IMR-90 (cell line): ENCODE data around the gene PLCL2. TPM values are rescaled to one million over a fixed set of nuclear protein-coding genes. Genes with fewer than 3 reads are reported as not detected.

Experiments
- ATAC-seq: fragments of 200-7000 bp; cut with Tn5 transposase; 2 replicates; pipeline ENCODE4 v1.9.1; 2020; ENCODE audit warnings: low read depth, mild to moderate bottlenecking, moderate library complexity
- BruUV-seq: library from RNA; stranded (reverse); fragments of 400-500 nt; replicated peaks from 2 replicates; lab custom pipeline; 2021; lab: Mats Ljungman, UMichigan
- CTCF ChIA-PET: fragments of 300-600 bp; formaldehyde crosslinking; extraction: SDS; loops from one replicate; lab custom pipeline; 2021; ENCODE audit warnings: antibody characterized with exemption; lab: Yijun Ruan, JAX
- POLR2A ChIA-PET: fragments of 300-600 bp; sonication (Branson Sonifier 250); formaldehyde crosslinking; loops from one replicate; lab custom pipeline; 2022; ENCODE audit warnings: antibody characterized with exemption; ENCODE audit not compliant: unreplicated experiment; lab: Charles Lee
- DNase-seq: peaks from one replicate; pipeline ENCODE4 v3.0.0; 2013
- H2AFZ ChIP-seq: replicated peaks from 2 replicates; pipeline ENCODE3; 2013; ENCODE audit warnings: low read length, mild to moderate bottlenecking; ENCODE audit not compliant: poor library complexity
- H2AK5ac ChIP-seq: 2 replicates; pipeline ENCODE4 v1.6.1; 2013; ENCODE audit warnings: low read depth, low read length, inconsistent platforms
- H2AK9ac ChIP-seq: replicated peaks from 2 replicates; pipeline ENCODE3; 2013; ENCODE audit warnings: mild to moderate bottlenecking, low read depth, low read length, moderate library complexity; ENCODE audit not compliant: poor library complexity
- H2BK120ac ChIP-seq: 2 replicates; pipeline ENCODE4 v1.6.1; 2013; ENCODE audit warnings: low read depth, low read length, inconsistent platforms
- H2BK15ac ChIP-seq: 3 replicates; pipeline ENCODE4 v1.6.1; 2013; ENCODE audit warnings: low read depth, low read length, inconsistent platforms
- H2BK20ac ChIP-seq: 2 replicates; pipeline ENCODE4 v1.6.1; 2013; ENCODE audit warnings: low read depth, mild to moderate bottlenecking, inconsistent platforms, low read length, moderate library complexity
- H2BK5ac ChIP-seq: 2 replicates; pipeline ENCODE4 v1.6.1; 2013; ENCODE audit warnings: mild to moderate bottlenecking, low read depth, low read length, inconsistent platforms; ENCODE audit not compliant: poor library complexity, severe bottlenecking
- H3K14ac ChIP-seq: replicated peaks from 2 replicates; pipeline ENCODE4 v1.6.1; 2013; ENCODE audit warnings: low read depth, low read length, inconsistent platforms
- H3K18ac ChIP-seq: 2 replicates; pipeline ENCODE4 v1.6.1; 2013; ENCODE audit warnings: low read depth, low read length, control low read depth
- H3K23ac ChIP-seq: 2 replicates; pipeline ENCODE4 v1.6.1; 2013; ENCODE audit warnings: low read depth, low read length, inconsistent platforms
- H3K27ac ChIP-seq: 2 replicates; pipeline ENCODE4 v1.5.1; 2013; ENCODE audit warnings: mild to moderate bottlenecking, control low read depth, low read length; ENCODE audit not compliant: insufficient read depth
- H3K27me3 ChIP-seq: 2 replicates; pipeline ENCODE4 v1.6.1; 2013; ENCODE audit warnings: low read length; ENCODE audit not compliant: control insufficient read depth, insufficient read depth
- H3K36me3 ChIP-seq: 2 replicates; pipeline ENCODE4 v1.6.1; 2013; ENCODE audit warnings: low read length, mixed read lengths; ENCODE audit not compliant: control insufficient read depth, insufficient read depth
- H3K4ac ChIP-seq: 2 replicates; pipeline ENCODE4 v1.6.1; 2013; ENCODE audit warnings: low read depth, low read length, inconsistent platforms
- H3K4me1 ChIP-seq: 2 replicates; pipeline ENCODE4 v1.6.1; 2013; ENCODE audit warnings: low read length, mixed read lengths; ENCODE audit not compliant: control insufficient read depth, insufficient read depth
- H3K4me2 ChIP-seq: 2 replicates; pipeline ENCODE4 v1.6.1; 2013; ENCODE audit warnings: low read depth, mild to moderate bottlenecking, control low read depth, low read length, moderate library complexity
- H3K4me3 ChIP-seq: 2 replicates; pipeline ENCODE4 v1.5.1; 2013; ENCODE audit warnings: low read depth, mild to moderate bottlenecking, control low read depth, low read length, moderate library complexity; ENCODE audit not compliant: insufficient read depth
- H3K56ac ChIP-seq: 2 replicates; pipeline ENCODE4 v1.6.1; 2013; ENCODE audit warnings: low read length, inconsistent platforms; ENCODE audit not compliant: insufficient read depth; ENCODE audit errors: extremely low read depth
- H3K79me1 ChIP-seq, 2 experiments: 2 replicates each; pipeline ENCODE4 v1.6.1; 2013; ENCODE audit warnings: low read length in 2 of 2, inconsistent platforms in 1 of 2, low read depth in 1 of 2
- H3K9ac ChIP-seq: 2 replicates; pipeline ENCODE4 v1.6.1; 2013; ENCODE audit warnings: low read depth, low read length, control low read depth
- H3K9me1 ChIP-seq: 2 replicates; pipeline ENCODE4 v1.6.1; 2013; ENCODE audit warnings: low read length, inconsistent platforms; ENCODE audit not compliant: insufficient read depth
- H3K9me3 ChIP-seq: 2 replicates; pipeline ENCODE4 v1.6.1; 2013; ENCODE audit warnings: low read length; ENCODE audit not compliant: control insufficient read depth, insufficient read depth
- H4K20me1 ChIP-seq: 2 replicates; pipeline ENCODE4 v1.6.1; 2013; ENCODE audit warnings: low read length, inconsistent platforms; ENCODE audit not compliant: insufficient read depth
- H4K5ac ChIP-seq: 2 replicates; pipeline ENCODE4 v1.6.1; 2013; ENCODE audit warnings: mild to moderate bottlenecking, low read depth, low read length, control low read depth
- H4K8ac ChIP-seq, 2 experiments: 2 replicates each; pipeline ENCODE4 v1.6.1; 2013; ENCODE audit warnings: low read depth in 2 of 2, low read length in 2 of 2, control low read depth in 1 of 2, inconsistent platforms in 1 of 2
- H4K91ac ChIP-seq: 2 replicates; pipeline ENCODE4 v1.6.1; 2013; ENCODE audit warnings: low read depth, low read length, inconsistent platforms; ENCODE audit not compliant: insufficient read depth
- CHD1 ChIP-seq: IDR thresholded peaks from 2 replicates; pipeline ENCODE4 v1.6.1; 2012; ENCODE audit warnings: low read depth, low read length, improper control_type of control experiment
- MXI1 ChIP-seq: IDR thresholded peaks from 2 replicates; pipeline ENCODE4 v1.6.1; 2012; ENCODE audit warnings: low read depth, mild to moderate bottlenecking, low read length, moderate library complexity, borderline replicate concordance
- NFE2L2 ChIP-seq: fragments of 150-350 bp; IDR thresholded peaks from 2 replicates; pipeline ENCODE4 v1.6.1; 2016; ENCODE audit warnings: low read depth, mild to moderate bottlenecking, low read length
- POLR2A ChIP-seq: IDR thresholded peaks from 2 replicates; pipeline ENCODE4 v1.6.1; 2012; ENCODE audit warnings: mild to moderate bottlenecking, low read depth, low read length
- RFX5 ChIP-seq: IDR thresholded peaks from 2 replicates; pipeline ENCODE4 v1.8.0; 2012; ENCODE audit warnings: low read depth, mild to moderate bottlenecking, low read length, moderate library complexity
- whole genome bisulfite sequencing, 2 experiments: methylation state at CpG; one replicate each; pipeline versions ENCODE4 v1.1.5 to v1.1.7; 2013; ENCODE audit warnings: missing lambda C conversion rate in 2 of 2; ENCODE audit not compliant: insufficient read length in 1 of 2; ENCODE audit errors: extremely low coverage in 2 of 2; 5-methylcytosine and 5-hydroxymethylcytosine counted together
- dilution Hi-C: fragments of 300-500 bp; cut with HindIII; formaldehyde crosslinking; loops from one replicate; pipeline ENCODE4 v1.14.3; 2018; ENCODE audit warnings: low sequenced_read_pairs; ENCODE audit not compliant: unreplicated experiment
- in situ Hi-C: fragments of 300-500 bp; cut with MboI; formaldehyde crosslinking; loops from 3 replicates; pipeline ENCODE4 v1.14.3; 2019; ENCODE audit warnings: low sequenced_read_pairs, inconsistent platforms, mixed read lengths
- intact Hi-C: fragments of 100-400 bp; cut with micrococcal nuclease; formaldehyde crosslinking; loops from 2 replicates; pipeline ENCODE4 v1.10.0; 2022
- polyA plus RNA-seq, 3 experiments: library from polyadenylated mRNA; depleted of rRNA; stranded (reverse); fragments of >200 nt; gene quantifications; 2 replicates each; pipeline ENCODE4 v1.2.3, GENCODE V29; 2012; ENCODE audit warnings: low replicate concordance in 1 of 3
- total RNA-seq: library from RNA; depleted of rRNA; stranded (reverse); fragments of >200 nt; gene quantifications from 2 replicates; pipeline ENCODE4 v1.2.3, GENCODE V29; 2012
- TF ChIP-seq, protein P1 (sequence below): fragments of 150-350 bp; IDR thresholded peaks from 2 replicates; pipeline ENCODE4 v1.6.1; 2016; ENCODE audit warnings: low read depth, mild to moderate bottlenecking, low read length, moderate library complexity, borderline replicate concordance

PLCL2 gene
- total and polyA plus RNA-seq, 2 of the 4 experiments (the other 2 are of a cell fraction): 0.92 to 3.8 TPM

DNA sequence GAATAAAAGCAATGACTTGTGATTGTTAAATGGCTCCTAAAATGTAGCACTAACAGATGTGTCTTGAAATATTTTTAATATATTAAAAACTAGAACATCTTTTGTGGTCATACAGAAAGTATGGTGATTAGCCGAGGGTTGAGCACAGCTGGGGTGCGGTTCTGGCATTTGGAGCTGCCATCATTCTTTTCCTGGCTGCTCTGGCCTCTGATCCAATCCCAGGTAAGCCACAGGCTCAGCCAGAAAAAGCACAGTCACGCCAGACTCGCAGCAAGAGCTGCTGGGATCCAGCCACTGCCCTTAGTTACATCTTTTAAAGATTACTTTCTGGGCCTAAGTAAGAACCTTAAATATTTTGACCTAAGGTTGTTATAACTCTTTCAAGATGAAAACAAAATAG is 196.8 kb downstream of the PLCL2 start:
- H3K4ac ChIP-seq: no peak overlapping the region
- no peak overlapping the region for H3K27ac ChIP-seq
- no peak overlapping the region for H3K14ac ChIP-seq
- no peak for DNase-seq
- H3K36me3 ChIP-seq: no peaks in the 10 kb centered on the region
- H3K23ac ChIP-seq: no peak overlapping the region
- no peaks in the 10 kb centered on the region for H3K9me1 ChIP-seq
- H2AK9ac ChIP-seq: no peak overlapping the region
- H2AK5ac ChIP-seq: no peak overlapping the region
- no peak overlapping the region for H2AFZ ChIP-seq
- H4K20me1 ChIP-seq: no peaks in the 10 kb centered on the region
- intact Hi-C loops: no loop called here
- H3K4me1 ChIP-seq: no peaks in the 10 kb centered on the region
- H3K9me3 ChIP-seq: no peaks in the 10 kb centered on the region
- POLR2A ChIA-PET: no interaction called here
- H2BK120ac ChIP-seq: no peak overlapping the region
- no peaks in the 10 kb centered on the region for H3K27me3 ChIP-seq
- no peak for ATAC-seq
- H3K9ac ChIP-seq: no peak overlapping the region
- no peak overlapping the region for H3K56ac ChIP-seq
- H2BK20ac ChIP-seq: no peak overlapping the region
- H2BK5ac ChIP-seq: no peak overlapping the region
- no peaks in the 10 kb centered on the region for H3K79me1 ChIP-seq
- dilution Hi-C loops: no loop called here
- no peak overlapping the region for H3K4me2 ChIP-seq
- no peak overlapping the region for H2BK15ac ChIP-seq
- no TSS peak for BruUV-seq
- 80% methylated on average over 1 of the region's 4 CpGs; no CpG with 5 or more reads in 1 of the 2 experiments for WGBS, 2 experiments
- no peak overlapping the region for H4K91ac ChIP-seq
- H4K5ac ChIP-seq: no peak overlapping the region
- CTCF ChIA-PET: no interaction called here
- TF ChIP-seq NFE2L2 (no peak), POLR2A (no peak), MXI1 (no peak), CHD1 (no peak), RFX5 (no peak)
- TF ChIP-seq, protein P1, sequence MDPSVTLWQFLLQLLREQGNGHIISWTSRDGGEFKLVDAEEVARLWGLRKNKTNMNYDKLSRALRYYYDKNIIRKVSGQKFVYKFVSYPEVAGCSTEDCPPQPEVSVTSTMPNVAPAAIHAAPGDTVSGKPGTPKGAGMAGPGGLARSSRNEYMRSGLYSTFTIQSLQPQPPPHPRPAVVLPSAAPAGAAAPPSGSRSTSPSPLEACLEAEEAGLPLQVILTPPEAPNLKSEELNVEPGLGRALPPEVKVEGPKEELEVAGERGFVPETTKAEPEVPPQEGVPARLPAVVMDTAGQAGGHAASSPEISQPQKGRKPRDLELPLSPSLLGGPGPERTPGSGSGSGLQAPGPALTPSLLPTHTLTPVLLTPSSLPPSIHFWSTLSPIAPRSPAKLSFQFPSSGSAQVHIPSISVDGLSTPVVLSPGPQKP: no peak
- H3K18ac ChIP-seq: no peak overlapping the region
- no peak overlapping the region for H3K4me3 ChIP-seq
- in situ Hi-C loops: no loop called here
- no peak overlapping the region for H4K8ac ChIP-seq
